NCI-H2107 treated with DMSO at 0.1 percent for 48 hours (cell line): ENCODE data around the gene PCBP3.

Experiments used
- DNase-seq: peaks from one replicate; lab custom pipeline; 2025; ENCODE audit not compliant: unreplicated experiment; lab: John Stamatoyannopoulos, UW

Gene PCBP3

DNA sequence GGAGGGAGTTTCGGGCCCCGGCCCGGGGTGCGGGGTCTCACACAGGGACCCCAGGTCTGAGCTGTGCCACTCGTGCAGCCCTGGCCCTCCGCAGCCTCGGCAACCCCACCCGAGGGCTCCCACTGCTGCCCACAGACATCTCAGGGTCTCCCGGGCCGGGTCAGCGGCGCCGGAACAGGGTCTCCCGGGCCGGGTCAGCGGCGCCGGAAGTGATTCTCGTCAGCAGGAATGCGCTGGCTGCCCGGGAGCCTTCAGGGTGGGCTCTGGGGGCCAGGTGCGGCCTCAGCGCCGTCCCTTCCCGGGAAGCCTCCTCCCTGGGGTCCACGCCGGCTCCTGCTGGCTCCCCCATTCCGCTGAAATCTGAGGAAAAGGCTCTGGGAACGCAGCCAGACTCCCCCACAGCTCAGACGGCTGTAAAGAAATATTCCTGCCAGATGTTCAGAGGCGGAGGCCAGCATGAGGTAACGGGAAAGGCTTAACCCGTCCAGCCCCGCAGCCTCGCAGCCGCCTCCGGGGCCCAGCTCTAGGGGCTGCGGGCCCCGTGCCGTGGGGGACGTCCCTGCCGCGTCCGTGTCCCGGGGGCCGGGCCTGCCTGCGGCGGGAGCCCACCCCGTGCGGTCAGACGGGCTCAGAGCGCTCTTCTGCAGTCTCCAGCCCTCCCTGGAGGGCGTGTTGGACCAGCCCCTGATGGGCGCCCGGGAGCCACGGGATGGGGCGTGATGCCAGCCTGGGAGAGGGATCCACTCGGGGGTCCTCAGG is 329.4 kb downstream of the PCBP3 start:
- no peak for DNase-seq

DNA sequence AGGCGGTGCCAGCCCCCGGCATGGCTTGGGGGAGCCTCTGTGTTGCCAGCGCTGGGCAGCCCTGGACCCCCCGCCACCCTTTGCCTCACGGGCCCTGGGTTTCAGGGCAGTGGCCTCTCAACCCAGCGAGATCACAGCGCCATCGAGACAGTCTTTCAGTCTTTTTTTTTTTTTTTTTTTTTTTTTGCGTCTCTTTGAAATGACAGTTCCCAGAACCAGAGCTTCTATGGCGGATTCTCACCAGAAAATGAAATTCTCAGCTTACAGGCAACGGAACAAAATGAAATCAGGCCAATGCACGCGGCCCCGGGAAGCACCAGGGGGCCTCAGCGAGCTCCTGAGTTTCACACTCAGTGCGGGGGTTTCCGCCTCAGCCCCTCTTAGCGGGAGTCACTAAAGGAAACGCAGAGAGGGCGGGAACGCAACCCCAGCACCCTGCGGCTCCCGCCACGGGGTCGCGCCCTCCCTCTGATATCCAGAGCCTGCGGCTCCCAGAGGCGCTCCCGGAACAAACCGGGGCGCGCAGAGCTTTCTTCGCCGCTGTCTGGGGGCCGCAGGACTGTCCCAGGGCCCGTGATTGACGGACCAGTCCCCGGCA is 330.0 kb downstream of the PCBP3 start:
- no peak for DNase-seq

DNA sequence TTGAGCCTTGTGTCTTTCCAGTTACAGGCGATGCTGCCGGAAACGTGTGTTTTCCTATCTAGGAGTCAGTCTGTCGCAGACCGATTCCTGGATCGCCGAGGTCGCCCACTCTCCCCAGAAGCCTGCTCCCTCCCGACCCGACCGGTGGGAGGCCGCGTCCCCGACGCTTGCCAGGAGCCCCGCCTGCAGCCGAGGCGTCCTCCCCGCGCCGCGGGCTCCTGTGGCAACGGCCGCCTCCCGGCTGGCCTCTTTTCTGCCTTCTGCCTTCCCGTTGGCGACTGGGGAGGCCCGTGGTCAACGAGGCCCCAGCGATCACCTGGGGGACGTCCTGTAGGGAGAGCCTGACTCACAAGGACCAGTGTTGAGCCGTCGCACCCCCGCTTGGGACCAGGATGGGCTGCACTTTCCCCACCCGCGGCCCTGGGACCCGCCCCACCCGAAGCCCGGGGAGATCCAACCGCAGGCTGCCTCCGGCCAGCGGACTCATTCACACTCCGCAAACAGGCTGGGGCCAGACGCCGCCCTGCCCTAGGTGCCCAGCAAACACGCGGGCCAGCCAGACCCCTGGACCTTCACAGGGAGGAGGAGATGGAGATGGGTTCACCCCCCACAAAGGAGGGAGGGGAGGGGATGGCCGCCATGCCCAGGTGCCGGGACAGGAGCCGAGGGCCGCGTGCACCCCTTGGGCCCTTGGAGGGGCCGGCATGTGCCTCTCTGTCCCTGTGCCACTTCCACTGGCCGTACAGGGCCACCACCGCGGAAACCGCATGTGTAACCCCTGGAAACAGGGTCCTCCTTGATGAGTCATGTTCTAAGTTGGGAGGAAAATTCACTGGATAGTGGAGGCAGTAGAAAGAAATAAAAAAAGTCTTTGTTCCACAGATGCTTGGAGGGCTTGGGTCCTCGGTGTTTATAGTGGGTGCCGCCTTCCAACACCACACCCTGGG is 330.8 kb downstream of the PCBP3 start:
- no peak for DNase-seq

DNA sequence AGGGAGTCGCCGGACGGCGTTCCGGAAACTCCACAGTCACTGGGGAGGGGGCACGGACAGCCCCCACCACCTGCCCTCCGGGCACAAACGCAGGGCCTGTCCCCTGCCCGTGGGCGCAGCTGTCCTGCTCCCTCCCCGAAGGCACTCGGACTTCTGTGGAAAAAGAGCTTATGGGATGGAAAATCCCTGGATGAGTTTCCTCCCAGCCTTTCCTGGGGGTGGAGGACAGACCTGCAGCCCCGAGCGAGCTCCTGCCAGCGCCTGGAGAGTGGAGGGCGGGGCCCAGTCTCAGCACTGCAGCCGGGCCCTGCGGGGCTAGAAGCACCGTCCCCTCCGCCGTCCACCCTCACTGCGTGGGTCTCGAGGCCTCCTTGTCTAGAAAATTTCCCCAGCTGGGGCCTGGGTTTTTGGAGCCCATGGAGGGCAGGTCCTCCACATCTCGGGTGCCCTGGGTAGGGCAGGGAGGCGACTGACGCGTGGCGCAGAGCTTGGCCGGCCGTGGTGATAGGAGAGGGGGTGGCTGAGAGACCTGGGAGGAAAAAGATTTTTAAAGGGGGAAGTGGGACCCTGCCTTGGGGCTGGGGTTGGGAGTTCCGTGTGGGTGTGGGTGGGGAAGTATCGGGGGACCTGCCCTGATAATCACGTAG is 331.6 kb downstream of the PCBP3 start:
- DNase-seq, result no peak

DNA sequence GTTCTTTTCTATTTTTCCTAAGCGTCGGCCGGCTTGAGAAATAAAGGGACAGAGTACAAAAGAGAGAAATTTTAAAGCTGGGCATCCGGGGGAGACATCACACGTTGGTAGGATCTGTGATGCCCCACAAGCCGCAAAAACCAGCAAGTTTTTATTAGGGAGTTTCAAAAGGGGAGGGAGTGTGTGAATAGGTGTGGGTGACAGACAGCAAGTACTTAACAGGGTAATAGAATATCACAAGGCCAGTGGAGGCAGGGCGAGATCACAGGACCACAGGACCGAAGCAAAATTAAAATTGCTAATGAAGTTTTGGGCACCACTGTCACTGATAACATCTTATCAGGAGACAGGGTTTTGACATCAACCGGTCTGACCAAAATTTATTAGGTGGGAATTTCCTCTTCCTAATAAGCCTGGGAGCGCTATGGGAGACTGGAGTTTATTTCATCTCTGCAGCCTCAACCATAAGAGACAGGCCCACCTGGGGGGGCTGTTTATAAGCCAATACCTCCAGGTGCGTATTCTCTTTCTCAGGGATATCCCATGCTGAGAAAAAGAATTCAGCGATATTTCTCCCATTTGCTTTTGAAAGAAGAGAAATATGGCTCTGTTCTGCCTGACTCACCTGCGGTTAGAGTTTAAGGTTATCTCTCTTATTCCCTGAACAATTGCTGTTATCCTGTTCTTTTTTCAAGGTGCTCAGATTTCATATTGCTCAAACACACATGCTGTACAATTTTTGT is 332.3 kb downstream of the PCBP3 start:
- peak; percentile 17 for DNase-seq

DNA sequence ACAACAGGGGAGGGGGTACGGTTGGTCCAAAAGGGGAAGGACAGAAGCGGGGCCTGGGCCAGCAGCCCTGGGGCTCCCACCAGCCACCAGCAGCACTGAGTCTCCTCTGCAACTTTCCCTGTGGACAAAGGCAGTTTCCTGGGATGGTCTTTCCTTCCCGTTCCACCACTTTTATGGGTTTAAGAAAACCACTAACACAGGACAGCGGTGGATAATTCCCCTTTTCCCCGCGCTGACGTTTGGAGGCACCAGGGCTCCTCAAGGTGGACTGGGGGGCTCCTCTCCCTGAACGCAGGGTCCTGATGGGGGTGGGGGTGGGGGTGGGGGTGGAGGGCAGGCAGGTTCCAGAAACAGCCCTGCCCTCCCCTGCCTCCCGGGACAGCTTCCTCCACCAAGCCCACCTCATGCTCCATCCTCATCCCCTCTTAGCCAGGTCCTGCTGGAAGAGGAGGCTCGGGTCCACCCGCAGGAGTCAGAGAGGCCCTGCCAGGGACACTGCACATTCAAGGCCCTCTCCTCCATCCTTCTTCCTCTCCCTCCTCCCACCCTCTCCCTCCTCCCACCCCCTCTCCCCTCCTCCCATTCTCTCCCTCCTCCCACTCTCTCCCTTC is 333.3 kb downstream of the PCBP3 start:
- DNase-seq, result no peak

DNA sequence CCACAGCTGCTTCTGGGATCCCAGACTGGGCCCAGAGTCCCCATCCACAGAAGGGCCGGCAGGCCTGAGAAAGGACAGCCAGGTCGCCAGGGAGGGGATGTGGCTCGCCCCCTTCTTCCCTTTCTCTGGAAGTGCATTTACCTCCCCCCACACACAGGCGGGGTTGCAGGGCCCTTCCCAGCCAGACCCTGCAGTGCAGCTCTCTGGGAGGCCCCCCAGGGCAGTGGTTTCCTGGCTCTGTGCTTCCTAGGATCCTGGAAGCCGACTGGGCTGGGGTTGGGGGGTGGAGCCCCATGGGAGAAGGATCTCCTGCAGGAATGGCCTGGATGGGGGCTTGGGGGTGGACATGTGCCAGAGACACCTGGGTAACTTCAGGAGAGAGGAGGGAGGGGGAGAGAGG is 333.9 kb downstream of the PCBP3 start:
- no peak for DNase-seq

DNA sequence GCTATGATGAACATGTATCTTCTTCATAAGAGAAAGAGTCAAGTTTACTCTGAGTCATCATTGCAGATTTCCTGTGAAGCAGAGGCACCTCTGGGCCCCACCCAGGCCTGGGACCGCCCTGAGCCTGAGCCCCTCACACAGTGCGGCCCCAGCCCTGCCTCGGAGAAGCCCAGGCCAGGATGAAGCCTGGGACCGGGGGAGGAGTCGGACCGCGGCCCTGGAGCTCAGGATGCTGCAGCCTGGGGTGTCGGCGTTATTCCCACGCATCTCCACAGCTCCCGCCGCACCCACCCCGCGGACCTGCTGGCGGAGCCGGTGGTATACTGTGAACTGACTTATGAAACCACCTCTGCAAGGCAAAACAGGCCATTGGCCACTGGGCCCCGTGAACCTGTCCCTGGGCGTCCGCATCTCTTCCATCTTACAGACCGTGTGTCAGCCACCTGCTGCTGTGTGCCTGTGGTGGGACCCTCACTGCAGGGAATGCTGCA is 335.7 kb downstream of the PCBP3 start:
- DNase-seq, result no peak

DNA sequence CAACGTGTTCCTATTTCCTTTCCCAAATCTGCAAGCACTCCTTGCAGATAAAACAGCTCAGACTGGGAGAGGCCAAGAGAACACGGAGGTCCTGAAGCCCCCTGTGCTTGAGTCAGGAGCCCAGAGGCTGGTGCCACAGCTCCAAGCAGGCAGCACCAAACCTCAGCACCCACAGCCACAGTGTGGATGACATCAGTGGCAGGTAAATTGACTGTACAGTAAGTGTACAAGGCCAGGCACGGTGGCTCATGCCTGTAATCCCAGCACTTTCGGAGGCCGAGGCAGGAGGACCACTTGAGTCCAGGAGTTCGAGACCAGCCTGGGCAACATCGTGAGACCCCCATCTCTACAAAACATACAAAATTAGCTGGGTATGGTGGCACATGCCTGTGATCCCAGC is 336.1 kb downstream of the PCBP3 start:
- DNase-seq, result no peak

DNA sequence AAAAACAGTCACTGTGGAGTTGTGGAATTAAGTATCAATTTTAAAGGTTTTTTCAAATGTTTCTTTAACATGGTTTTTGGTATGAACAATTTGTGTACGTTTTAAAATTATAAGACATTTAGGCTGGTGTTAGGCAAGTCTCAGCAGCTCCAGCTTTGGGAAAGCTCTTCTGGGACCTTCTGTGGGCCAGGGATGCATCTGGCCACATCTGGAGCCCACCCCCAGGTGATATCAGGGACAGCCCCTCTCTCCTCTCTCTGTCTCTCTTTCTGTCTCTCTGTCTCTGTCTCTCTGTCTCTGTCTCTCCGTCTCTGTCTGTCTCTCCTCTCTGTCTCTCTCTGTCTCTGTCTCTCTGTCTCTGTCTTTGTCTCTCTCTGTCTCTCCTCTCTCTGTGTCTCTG is 336.7 kb downstream of the PCBP3 start:
- no peak for DNase-seq

DNA sequence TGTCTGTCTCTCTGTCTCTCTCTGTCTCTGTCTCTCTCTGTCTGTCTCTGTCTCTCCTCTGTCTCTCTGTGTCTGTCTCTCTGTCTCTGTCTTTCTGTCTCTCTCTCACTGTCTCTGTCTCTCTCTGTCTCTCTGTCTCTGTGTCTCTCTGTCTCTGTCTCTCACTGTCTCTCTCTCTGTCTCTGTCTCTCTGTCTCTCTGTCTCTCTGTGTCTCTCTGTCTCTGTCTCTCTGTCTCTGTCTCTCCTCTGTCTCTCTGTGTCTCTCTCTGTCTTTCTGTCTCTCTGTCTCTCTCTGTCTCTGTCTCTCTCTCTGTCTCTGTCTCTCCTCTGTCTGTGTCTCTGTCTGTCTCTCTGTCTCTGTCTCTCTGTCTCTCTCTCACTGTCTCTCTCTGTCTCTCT is 337.2 kb downstream of the PCBP3 start:
- no peak for DNase-seq

DNA sequence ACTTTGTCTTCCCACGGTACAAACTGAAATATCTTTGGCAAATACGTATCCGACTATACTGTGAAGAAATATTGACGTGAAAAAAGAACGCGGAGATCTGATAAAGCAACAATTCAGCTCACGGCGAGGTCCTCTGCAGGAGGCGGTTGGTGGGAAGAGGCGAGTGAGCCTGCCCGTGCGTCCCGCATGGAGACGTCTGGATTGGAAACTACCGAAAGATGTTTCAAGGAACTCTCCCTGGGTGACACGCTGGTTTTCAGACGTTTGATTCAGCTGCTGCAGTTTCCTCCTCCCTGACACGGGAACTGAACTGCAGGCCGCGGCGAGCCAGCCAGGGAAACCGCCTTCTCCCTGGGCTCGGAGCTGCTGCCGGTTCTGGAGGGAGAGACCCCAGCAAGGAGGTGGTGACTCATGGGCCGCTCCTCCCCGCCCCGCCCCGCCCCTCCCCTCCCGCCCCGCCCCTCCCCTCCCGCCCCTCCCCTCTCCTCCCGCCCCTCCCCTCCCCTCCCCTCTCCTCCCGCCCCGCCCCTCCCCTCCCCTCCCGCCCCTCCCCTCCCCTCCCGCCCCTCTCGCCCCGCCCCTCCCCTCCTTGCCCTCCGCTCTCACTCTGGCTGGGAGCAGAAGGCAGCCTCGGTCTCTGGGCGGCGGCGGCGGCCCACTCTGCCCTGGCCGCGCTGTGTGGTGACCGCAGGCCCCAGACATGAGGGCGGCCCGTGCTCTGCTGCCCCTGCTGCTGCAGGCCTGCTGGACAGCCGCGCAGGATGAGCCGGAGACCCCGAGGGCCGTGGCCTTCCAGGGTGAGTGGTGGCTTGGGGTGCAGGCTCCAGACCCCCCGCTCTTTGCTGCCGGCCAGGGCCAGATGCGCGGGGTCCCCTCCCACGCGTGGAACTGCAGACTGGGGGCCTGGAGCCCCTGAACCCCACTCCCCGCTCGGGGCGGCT is 337.9 kb downstream of the PCBP3 start, which contains the start of gene COL6A1:
Gene COL6A1, plus strand, starts transcription at position 620 of the 941 bp plus-strand sequence. Its CDS starts 81 bp downstream, at position 701.
- DNase-seq, result peak; percentile 43

DNA sequence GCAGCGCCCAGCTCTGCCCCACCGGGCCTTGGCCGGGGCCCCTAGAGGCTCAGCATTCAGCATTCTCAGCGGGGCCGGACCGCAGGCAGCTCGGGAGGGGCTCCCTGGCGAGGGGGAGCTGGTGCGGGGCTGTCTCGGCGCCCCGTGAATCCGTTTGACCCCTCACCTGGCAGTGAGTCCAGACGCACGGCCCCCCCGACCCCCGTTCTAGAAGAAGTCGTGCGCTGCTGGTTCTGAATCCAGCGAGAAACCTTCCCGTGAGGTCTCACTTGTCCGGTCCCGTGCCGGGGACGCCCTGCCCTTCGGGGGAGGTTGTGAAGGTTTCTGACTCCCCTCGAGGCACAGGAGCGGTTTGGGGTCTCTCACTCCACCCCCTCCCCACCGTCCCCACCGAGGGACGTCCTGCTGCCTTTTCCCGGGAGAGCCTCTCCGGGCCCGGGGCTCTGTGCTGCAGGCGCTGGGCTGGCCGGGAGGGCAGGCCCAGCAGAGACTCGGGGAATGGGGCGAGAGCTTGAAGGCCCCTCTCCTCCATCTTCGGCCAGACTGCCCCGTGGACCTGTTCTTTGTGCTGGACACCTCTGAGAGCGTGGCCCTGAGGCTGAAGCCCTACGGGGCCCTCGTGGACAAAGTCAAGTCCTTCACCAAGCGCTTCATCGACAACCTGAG is 338.7 kb downstream of the PCBP3 start:
- no peak for DNase-seq

DNA sequence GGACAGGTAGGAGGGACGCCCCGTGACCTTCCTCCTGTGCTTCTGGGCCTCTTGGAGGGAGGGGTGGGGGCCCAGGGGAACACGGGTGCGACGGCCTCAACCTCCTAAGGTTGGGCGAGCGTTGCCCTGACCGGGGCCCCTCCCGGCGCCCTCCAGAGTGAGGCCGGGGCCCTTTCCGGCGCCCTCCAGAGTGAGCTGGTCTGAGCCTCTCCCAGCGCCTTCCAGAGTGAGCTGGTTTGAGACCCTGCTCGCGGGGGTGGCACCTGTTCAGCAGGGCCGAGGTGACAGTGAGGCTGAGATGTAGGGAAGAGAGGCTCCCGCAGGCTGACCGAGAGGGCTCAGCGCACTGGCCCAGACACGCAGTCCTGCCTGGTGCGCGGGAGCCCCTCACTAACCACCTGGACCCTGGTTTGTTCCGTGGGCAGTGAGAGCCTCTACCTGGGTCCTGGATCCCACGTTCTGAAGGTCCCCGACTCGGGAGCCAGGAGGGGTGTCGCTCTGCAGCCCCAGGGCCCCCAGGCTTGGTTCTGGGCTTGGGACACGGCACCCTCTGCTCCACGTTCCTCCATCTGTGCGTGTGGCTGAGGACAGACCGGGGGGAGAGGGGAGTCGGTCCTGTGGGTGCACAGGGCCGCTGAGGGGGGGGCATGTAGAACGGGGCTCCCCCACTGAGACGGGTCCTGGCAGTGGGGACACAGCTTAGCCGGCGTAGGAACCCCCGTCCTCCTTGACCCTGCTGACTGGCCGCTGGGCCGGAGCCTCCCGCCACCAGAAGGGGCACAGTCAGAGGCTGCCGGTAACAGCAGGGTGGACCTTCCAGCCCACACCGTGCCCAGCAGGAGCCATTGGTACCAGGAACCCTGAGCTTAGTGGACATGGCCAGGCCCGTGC is 339.5 kb downstream of the PCBP3 start:
- DNase-seq, result no peak

DNA sequence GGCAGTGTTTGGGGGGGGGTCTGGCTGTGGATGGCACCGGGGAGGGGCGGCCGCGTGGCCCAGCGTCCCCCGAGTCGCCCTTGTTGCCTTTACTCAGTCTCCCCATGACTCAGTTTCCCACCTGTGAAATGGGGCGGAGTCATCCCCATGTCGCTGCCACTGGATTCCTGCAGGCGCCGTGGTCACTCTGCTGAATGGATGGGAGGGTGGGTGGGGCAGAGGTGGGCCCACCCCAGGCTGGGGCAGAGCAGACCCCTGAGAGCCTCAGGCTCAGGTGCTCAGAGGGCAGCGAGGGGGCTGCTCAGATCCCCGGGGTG is 340.1 kb downstream of the PCBP3 start:
- no peak for DNase-seq

DNA sequence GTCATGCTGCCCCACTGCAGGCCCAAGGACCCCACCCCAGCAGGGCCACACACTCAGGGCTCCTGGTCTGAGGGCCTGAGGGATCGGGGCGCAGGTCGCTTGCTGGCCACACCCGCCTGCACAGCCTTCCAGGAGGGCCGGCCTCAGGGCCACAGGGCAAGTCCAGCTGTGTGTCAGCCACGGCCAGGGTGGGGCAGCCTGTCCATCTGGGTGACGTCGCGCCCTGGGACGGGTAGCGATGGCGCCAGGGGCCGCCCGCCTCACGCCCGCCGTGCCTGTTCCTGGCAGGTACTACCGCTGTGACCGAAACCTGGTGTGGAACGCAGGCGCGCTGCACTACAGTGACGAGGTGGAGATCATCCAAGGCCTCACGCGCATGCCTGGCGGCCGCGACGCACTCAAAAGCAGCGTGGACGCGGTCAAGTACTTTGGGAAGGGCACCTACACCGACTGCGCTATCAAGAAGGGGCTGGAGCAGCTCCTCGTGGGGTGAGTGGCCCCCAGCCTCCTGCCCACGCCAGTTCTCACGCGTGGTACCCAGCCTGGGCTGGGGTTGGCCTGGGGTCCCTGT is 340.5 kb downstream of the PCBP3 start:
- DNase-seq, result no peak

DNA sequence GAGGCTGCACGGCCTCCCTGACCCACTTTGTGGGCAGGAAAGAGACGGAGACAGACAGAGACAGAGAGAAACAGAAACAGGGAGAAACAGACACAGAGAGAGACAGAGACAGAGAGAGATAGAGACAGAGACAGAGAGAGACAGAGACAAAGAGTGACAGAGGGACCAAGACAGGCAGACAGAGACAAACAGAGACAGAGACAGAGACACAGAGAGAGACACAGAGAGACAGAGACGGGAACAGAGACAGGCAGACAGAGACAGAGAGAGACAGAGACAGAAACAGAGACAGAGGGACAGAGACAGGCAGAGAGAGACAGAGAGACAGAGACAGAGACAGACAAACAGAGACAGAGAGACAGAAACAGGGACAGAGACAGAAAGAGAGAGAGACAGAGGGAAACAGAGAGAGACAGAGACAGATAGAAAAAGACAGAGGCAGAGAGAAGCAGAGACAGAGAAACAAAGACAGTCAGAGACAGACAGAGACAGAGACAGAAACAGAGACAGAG is 341.1 kb downstream of the PCBP3 start:
- DNase-seq, result no peak
